ENCODE data around the gene GDPD4. TPM values are rescaled to one million over a fixed set of nuclear protein-coding genes. Genes with fewer than 3 reads are reported as not detected.

GDPD4 gene
- total RNA-seq, 1 experiment from 2014 or later: not detected

DNA sequence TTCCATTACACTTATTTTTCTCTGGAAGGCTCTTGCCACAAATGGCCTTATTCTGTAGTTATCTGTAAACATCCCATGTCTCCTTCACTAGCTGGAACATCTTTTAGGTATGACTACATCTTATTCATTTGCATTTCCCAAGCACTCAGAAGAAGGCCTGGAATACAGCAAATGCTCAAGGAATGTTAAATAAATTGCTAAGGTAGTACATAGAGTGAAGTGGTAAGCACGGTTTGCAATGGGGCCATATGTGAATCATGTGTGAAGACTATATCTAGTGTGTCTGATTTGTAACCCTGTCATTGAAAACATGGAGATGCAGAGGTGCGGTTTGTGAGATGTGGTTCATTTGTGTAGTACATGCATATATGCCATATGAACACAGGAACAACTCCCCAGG lies 33.5 kb downstream of the GDPD4 start:
- ATAC-seq (no peak), DNase-seq (no peak)
- TF ChIP-seq EZH2 (IDR thresholded peaks at IDR 0.05; ENCODE audit: low read length, unreplicated experiment) (no peak), EZH2phosphoT487 (IDR thresholded peaks at IDR 0.05; ENCODE audit: borderline replicate concordance, low read length) (no peak)
- TF ChIP-seq, protein P1, sequence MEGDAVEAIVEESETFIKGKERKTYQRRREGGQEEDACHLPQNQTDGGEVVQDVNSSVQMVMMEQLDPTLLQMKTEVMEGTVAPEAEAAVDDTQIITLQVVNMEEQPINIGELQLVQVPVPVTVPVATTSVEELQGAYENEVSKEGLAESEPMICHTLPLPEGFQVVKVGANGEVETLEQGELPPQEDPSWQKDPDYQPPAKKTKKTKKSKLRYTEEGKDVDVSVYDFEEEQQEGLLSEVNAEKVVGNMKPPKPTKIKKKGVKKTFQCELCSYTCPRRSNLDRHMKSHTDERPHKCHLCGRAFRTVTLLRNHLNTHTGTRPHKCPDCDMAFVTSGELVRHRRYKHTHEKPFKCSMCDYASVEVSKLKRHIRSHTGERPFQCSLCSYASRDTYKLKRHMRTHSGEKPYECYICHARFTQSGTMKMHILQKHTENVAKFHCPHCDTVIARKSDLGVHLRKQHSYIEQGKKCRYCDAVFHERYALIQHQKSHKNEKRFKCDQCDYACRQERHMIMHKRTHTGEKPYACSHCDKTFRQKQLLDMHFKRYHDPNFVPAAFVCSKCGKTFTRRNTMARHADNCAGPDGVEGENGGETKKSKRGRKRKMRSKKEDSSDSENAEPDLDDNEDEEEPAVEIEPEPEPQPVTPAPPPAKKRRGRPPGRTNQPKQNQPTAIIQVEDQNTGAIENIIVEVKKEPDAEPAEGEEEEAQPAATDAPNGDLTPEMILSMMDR (conservative IDR thresholded peaks at IDR 0.05; ENCODE audit: low read depth, low read length): no peak
- Histone ChIP-seq H3K79me2 (ENCODE audit: low read length) (no peaks in the 10 kb centered on the region), H3F3A (ENCODE audit: low read length, unreplicated experiment) (no peaks in the 10 kb centered on the region), H3K27ac (ENCODE audit: low read length) (no peak overlapping the region), H3K27me3 (ENCODE audit: low read length) (no peaks in the 10 kb centered on the region), H3K4me1 (ENCODE audit: insufficient read depth, low read length) (peaks cover 8% of the 10 kb centered on the region; the same call in 1 of the 2 replicates), H2AFZ (ENCODE audit: low read length) (no peak overlapping the region), H3K9ac (ENCODE audit: low read length) (no peak overlapping the region), H3K36me3 (ENCODE audit: low read depth, low read length) (no peaks in the 10 kb centered on the region), H3K4me3 (ENCODE audit: low read length) (no peak overlapping the region), H3K9me3 (ENCODE audit: low read length) (peaks cover 11% of the 10 kb centered on the region; the same call in 1 of the 2 replicates), H3K9me2 (replicated peaks; ENCODE audit: low read length) (no peaks in the 10 kb centered on the region), H3K4me2 (ENCODE audit: low read length) (no peak overlapping the region), H4K20me1 (ENCODE audit: low read length) (no peaks in the 10 kb centered on the region)
- intact Hi-C loops (cut with micrococcal nuclease): no loop called here
- no TSS peak for BruUV-seq (replicated peaks)
- ChIA-PET CTCF (no interaction called here), POLR2A (ENCODE audit: unreplicated experiment) (no interaction called here)

DNA sequence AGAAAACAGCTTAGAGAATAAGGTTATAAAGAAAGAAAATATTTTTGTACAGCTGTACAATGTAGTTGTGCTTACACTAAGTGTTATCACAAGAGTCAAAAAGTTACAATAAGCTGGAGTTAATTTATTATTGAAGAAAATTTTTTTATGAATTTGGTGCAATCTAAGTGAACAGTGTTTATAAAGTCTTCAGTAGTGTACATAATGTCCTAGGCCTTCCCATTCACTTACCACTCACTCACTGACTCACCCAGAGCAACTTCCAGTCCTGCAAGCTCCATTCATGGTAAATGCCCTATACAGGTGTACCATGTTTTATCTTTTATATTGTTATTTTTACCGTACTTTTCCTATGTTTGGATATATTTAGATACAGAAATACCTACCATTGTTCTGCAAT lies 34.7 kb downstream of the GDPD4 start:
- no peaks in the 10 kb centered on the region for H3K79me2 ChIP-seq (ENCODE audit: low read length)
- CTCF ChIA-PET: no interaction called here
- DNase-seq: no peak
- ATAC-seq: no peak
- H3K9me3 ChIP-seq (ENCODE audit: low read length): peaks cover 21% of the 10 kb centered on the region
- H3K4me2 ChIP-seq (ENCODE audit: low read length): no peak overlapping the region
- H3K9ac ChIP-seq (ENCODE audit: low read length): no peak overlapping the region
- H4K20me1 ChIP-seq (ENCODE audit: low read length): no peaks in the 10 kb centered on the region
- TF ChIP-seq EZH2 (IDR thresholded peaks at IDR 0.05; ENCODE audit: low read length, unreplicated experiment) (no peak), EZH2phosphoT487 (IDR thresholded peaks at IDR 0.05; ENCODE audit: borderline replicate concordance, low read length) (no peak)
- TF ChIP-seq, protein P1 (conservative IDR thresholded peaks at IDR 0.05; ENCODE audit: low read depth, low read length): no peak
- no peaks in the 10 kb centered on the region for H3K36me3 ChIP-seq (ENCODE audit: low read depth, low read length)
- intact Hi-C loops (cut with micrococcal nuclease): no loop called here
- no peaks in the 10 kb centered on the region for H3F3A ChIP-seq (ENCODE audit: low read length, unreplicated experiment)
- POLR2A ChIA-PET (ENCODE audit: unreplicated experiment): no interaction called here
- no peak overlapping the region for H2AFZ ChIP-seq (ENCODE audit: low read length)
- no TSS peak for BruUV-seq (replicated peaks)
- no peak overlapping the region for H3K4me3 ChIP-seq (ENCODE audit: low read length)
- H3K4me1 ChIP-seq (ENCODE audit: insufficient read depth, low read length): peaks cover 8% of the 10 kb centered on the region; the same call in 1 of the 2 replicates
- H3K27me3 ChIP-seq (ENCODE audit: low read length): no peaks in the 10 kb centered on the region
- no peaks in the 10 kb centered on the region for H3K9me2 ChIP-seq (replicated peaks; ENCODE audit: low read length)
- H3K27ac ChIP-seq (ENCODE audit: low read length): no peak overlapping the region

DNA sequence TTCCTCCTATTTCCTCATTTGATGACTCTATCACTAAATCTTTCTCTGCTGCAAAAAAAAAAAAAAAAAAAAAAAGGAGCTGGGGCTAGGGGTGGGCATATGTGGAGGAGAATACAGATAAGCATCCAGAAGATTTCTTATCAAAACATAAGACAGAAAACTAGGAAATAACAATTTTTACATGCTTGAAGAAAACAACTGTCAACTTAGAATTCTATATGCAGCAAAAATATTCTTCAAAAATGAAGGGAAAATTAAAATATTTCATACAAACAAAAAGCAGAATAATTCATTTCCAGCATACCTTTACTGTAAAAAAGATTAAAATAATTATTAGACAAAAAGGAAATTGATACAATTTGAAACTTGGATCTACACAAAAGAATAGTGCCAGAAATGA lies 38.7 kb downstream of the GDPD4 start:
- Histone ChIP-seq H3K9me3 (ENCODE audit: low read length) (peaks cover 21% of the 10 kb centered on the region), H3K27me3 (ENCODE audit: low read length) (no peaks in the 10 kb centered on the region), H3K4me3 (ENCODE audit: low read length) (no peak overlapping the region), H3K36me3 (ENCODE audit: low read depth, low read length) (no peaks in the 10 kb centered on the region), H3K4me1 (ENCODE audit: insufficient read depth, low read length) (no peaks in the 10 kb centered on the region), H3K9ac (ENCODE audit: low read length) (no peak overlapping the region), H4K20me1 (ENCODE audit: low read length) (no peaks in the 10 kb centered on the region), H3K79me2 (ENCODE audit: low read length) (no peaks in the 10 kb centered on the region), H3K27ac (ENCODE audit: low read length) (no peak overlapping the region), H2AFZ (ENCODE audit: low read length) (no peak overlapping the region), H3F3A (ENCODE audit: low read length, unreplicated experiment) (no peaks in the 10 kb centered on the region), H3K9me2 (replicated peaks; ENCODE audit: low read length) (no peaks in the 10 kb centered on the region), H3K4me2 (ENCODE audit: low read length) (no peak overlapping the region)
- no TSS peak for BruUV-seq (replicated peaks)
- CTCF ChIA-PET: no interaction called here
- POLR2A ChIA-PET (ENCODE audit: unreplicated experiment): no interaction called here
- TF ChIP-seq, protein P1 (conservative IDR thresholded peaks at IDR 0.05; ENCODE audit: low read depth, low read length): no peak
- no peak for TF ChIP-seq EZH2phosphoT487 (IDR thresholded peaks at IDR 0.05; ENCODE audit: borderline replicate concordance, low read length)
- no peak for TF ChIP-seq EZH2 (IDR thresholded peaks at IDR 0.05; ENCODE audit: low read length, unreplicated experiment)
- DNase-seq (no peak), ATAC-seq (no peak)
- intact Hi-C loops (cut with micrococcal nuclease): no loop called here

Measured in PC-3 (cell line).